ENCODE results near the gene USP6NL.

The USP6NL gene

GRCh38 chr10:11404901-11405300, 206.5 kb downstream of the USP6NL start:
- DNase-seq: no peak

Data from MV-4-11 (cell line).